HG03280 (cell line): Measurements from ENCODE around the gene CPNE1.

Experiments used
- ATAC-seq: cut with Tn5 transposase; IDR thresholded peaks from one replicate; pipeline ENCODE4 v1.9.1; 2021; ENCODE audit warnings: mild to moderate bottlenecking, moderate library complexity; ENCODE audit not compliant: unreplicated experiment

Gene CPNE1

GRCh38 chr20:35600993-35601973 is 63.4 kb downstream of the CPNE1 start:
- ATAC-seq, result no peak

- ATAC-seq, result no peak
These were observed 64.3 kb downstream of the CPNE1 start for GRCh38 chr20:35600176-35600992.

- no peak for ATAC-seq
These were observed 65.0 kb downstream of the CPNE1 start for GRCh38 chr20:35599776-35600120.

- no peak for ATAC-seq
These were observed 65.6 kb downstream of the CPNE1 start for GRCh38 chr20:35598899-35599775.

GRCh38 chr20:35598476-35598875 is 66.2 kb downstream of the CPNE1 start:
- no peak for ATAC-seq

GRCh38 chr20:35597186-35597585 is 67.5 kb downstream of the CPNE1 start:
- ATAC-seq, result no peak

- no peak for ATAC-seq
These were observed 68.8 kb downstream of the CPNE1 start for GRCh38 chr20:35595901-35596300.

- no peak for ATAC-seq
These were observed 69.2 kb downstream of the CPNE1 start for GRCh38 chr20:35595456-35595855.

- ATAC-seq, result no peak
These were observed 72.2 kb downstream of the CPNE1 start for GRCh38 chr20:35592339-35592974.

GRCh38 chr20:35588397-35588796 is 76.3 kb downstream of the CPNE1 start:
- ATAC-seq, result no peak

- no peak for ATAC-seq
These were observed 77.3 kb downstream of the CPNE1 start for GRCh38 chr20:35587436-35587835.

GRCh38 chr20:35586751-35587425 is 77.8 kb downstream of the CPNE1 start:
- ATAC-seq, result no peak

- no peak for ATAC-seq
These were observed 80.8 kb downstream of the CPNE1 start for GRCh38 chr20:35583636-35584560.

GRCh38 chr20:35582741-35583404 is 81.8 kb downstream of the CPNE1 start:
- ATAC-seq, result no peak

GRCh38 chr20:35582131-35582530 is 82.6 kb downstream of the CPNE1 start:
- no peak for ATAC-seq

- no peak for ATAC-seq
These were observed 85.5 kb downstream of the CPNE1 start for GRCh38 chr20:35579196-35579595.

- ATAC-seq, result no peak
These were observed 86.2 kb downstream of the CPNE1 start for GRCh38 chr20:35578469-35578868.

- ATAC-seq, result no peak
These were observed 87.9 kb downstream of the CPNE1 start for GRCh38 chr20:35576816-35577215.
